SW 1271 (cell line): ENCODE data around the gene RBM44.
"Not testable (repeated sequence)": the region's sequence is repeated elsewhere in the genome, so short reads cannot be mapped to it uniquely, and the experiment has no call there.

Source experiments
- DNase-seq, 2 experiments: peaks; one replicate each; lab custom pipeline; 2025; lab: John Stamatoyannopoulos, UW

Gene RBM44, protein sequence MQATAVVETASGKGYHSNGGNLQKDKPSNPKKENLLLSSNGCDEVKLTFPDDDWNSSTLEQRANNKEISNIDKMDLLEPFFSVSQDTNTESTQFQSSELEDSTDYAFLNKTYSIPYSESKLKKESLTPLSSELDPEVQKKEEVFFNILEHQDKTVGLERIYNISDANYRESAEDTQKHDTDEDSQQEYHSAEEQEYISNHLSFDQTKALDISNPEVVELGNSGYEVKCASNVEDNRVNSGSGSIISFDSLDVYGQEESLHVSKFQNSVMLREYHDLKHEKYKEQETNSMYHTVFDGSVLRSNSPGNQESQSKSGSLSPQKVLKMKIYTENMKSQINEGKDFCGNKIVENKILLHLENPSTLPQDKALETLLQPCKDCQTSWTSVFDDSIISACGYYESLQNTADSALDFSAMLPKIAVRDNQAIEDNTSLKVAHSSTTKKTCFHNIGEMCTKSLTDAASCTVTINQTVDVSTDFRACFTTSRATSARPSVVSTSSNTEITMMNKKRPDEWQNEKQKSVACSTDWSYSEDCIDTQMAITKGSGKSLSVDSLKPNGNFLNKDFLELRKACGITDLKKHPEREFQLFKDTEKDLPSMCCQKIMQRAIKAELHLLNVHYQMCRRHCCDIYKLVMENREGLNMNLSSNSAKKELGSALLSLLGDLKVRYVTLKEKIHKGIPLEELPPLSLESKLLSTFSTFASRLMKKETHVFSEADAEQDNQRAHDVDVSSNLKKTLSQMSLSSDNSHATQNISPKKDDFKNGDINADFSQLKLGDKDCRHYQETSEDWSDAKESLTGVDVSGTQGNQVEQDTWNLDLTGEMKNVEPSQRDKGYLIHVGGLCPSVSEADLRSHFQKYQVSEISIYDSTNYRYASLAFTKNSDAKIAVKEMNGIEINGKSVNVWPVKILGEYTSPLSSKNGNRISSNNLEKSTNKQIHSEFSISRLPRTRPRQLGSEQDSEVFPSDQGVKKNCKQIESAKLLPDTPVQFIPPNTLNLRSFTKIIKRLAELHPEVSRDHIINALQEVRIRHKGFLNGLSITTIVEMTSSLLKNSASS

GRCh38 chr2:237798236-237799059, at the start of gene RBM44:
TSS of gene RBM44 (plus strand) at chr2:237798779. CDS start at chr2:237813610, 14,831 bp downstream.
- DNase-seq = no peak

GRCh38 chr2:237749002-237749401, 49.6 kb upstream of the RBM44 start:
- no peak for DNase-seq

GRCh38 chr2:237749961-237750360, 48.6 kb upstream of the RBM44 start:
- DNase-seq = no peak

- DNase-seq = not testable (repeated sequence)
Observed at GRCh38 chr2:237750441-237750840, 48.1 kb upstream of the RBM44 start.

DNA sequence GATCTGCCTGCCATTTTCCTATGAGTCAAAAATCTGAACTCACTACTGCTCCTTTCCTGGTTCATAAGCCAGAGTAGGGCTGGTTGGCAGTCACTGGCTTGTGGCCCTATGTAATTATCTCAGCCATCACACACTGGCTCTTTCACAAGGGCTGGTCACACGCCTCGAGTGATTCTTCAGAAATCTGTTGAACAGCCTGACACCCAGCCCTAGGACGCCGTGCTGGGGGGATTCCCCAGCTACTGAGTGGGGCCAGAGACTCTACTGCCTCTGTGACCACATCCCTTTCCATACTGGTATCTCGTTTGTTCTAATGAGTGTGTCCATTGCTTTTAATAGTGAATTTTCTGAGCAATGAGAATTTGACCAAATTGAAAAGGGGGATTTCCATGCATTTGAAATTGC, 45.8 kb upstream of the RBM44 start:
- no peak for DNase-seq

GRCh38 chr2:237754182-237754581, 44.4 kb upstream of the RBM44 start:
- DNase-seq = no peak

DNA sequence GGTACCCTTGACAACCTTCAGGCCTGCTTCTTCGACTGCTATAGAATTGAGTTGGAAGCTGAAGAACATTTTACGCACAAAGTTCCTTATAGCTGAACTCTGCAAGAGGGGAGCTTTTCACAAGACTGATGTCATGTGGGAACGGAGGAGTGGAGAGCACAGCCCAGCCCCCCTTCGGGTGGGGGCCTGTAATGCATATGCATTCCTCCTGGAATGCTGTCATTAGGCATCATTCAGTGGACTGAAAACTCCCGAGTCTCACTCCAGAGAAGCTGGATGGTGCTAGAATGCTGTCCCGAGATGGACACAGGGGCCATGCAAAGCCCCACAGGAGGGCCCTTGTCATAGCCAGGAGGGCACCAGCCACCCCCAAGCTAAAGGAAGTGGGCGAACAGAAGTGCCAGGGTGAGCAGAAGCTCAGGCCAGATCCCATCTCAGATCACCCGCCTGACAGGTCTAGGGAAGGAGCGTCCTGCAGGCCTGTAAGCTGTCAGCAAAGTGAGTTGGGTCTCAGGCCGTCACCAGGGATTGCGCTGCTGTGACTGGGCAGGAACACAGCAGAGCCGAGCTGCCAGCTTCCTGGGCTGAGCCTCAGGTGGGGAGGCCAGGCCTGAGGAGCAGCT, 43.8 kb upstream of the RBM44 start:
- no peak for DNase-seq

DNA sequence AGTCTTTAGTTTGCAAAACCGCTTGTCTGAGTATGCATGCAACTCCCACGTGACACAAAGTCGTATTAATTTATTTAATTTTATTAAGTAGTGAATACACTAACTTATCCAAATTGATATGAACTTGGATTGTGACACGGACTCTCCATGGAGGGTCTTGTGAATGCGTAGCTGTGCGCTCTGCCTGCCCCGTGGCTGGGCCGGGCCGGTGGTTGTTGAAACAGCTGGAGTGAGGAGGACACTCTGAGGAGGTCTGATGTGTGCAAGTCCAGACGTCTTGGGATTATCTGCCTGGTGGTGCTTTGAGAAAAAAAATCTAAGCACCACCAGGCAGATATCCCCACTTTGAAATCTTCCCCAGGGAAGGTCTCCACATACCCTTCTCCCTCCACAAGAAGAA, 41.0 kb upstream of the RBM44 start:
- no peak for DNase-seq

GRCh38 chr2:237758185-237758584, 40.4 kb upstream of the RBM44 start:
- DNase-seq = no peak

- no peak for DNase-seq
Observed at GRCh38 chr2:237759176-237759575, 39.4 kb upstream of the RBM44 start.

DNA sequence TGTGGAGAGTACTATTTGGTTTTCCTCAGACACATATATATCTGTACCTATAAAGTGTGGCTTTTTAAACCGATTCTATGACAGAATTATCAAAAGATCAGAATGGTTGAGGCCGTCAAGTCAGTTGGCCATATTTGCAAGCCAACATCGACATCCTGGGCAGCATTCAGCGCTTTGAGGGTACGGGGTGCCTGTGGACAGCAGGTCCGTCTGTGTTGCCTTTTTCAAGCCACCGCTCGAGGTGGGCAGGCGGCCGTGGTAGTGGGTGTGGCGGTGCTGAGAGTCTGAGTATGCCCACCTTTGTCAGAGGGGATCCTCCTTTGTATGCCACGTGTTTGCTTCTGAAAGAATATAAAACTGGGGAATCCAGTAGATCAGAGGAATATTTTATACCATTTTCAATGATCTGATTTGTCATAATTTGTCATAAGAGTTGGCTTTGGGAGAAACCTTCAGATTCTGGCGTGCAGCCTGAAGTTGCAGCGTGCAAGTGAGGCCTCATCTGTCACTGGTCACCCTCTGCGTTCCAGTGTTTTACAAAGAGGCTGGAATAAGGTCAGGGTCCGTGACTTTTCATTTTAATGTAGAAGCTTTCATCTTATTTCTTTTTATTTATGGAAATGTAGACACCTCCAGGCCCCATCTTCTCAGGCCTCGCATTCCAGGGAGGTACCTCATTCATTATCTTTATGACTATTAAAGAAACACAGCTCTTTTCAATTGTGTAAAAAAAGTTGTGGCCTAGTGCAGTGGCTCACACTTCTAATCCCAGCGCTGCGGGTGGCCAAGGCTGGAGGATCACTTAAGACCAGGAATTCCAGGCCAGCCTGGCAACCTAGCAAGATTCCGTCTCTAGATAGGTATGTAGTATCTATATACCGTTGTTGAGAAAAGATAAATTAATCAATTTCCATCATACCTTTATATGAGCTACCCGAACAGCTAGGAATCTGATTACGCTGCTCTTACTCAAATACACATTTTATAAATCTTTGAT, 37.8 kb upstream of the RBM44 start:
- no peak for DNase-seq

DNA sequence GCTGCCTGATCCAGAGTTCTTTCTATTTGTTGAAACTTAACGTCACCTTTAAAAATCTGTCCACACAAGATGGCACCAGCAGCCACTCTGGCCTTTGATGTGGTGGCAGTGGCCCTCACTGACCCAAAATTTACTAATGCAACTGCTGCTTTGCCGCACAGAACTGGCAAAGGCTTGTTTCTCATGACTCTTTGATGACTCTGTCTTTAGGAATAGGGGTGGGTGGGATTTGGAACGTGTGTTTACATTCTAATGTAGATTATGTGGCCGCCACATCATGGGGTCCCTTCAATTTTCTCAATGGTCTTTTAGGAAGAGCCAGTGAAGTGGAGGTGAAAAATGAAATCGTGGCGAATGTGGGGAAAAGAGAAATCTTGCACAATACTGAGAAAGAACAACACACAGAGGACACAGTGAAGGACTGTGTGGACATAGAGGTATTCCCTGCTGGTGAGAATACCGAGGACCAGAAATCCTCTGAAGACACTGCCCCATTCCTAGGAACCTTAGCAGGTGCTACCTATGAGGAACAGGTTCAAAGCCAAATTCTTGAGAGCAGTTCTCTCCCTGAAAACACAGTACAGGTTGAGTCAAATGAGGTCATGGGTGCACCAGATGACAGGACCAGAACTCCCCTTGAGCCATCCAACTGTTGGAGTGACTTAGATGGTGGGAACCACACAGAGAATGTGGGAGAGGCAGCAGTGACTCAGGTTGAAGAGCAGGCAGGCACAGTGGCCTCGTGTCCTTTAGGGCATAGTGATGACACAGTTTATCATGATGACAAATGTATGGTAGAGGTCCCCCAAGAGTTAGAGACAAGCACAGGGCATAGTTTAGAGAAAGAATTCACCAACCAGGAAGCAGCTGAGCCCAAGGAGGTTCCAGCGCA, 36.0 kb upstream of the RBM44 start:
- not testable (repeated sequence) for DNase-seq

GRCh38 chr2:237763812-237764211, 34.8 kb upstream of the RBM44 start:
- DNase-seq = no peak

GRCh38 chr2:237765122-237765521, 33.5 kb upstream of the RBM44 start:
- not testable (repeated sequence) for DNase-seq

DNA sequence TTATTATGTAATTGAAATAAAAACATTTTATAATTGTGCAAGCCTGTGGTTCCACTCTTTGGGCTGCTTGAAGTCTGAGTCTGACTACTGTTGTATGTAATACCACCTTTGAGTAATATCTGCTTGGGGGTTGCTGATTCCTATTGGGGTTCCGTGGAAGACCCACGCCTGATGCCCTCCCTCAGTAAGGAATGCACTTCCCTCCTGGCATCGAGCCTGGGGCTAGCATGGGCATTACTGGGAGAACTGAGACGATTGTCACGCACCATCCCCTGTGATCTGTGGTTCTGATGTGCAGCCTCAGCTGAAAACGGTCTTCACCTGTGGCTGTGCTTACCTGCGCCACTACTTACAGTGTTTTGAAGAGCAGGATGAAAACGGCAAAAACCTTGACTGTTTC, 32.7 kb upstream of the RBM44 start:
- DNase-seq = no peak

DNA sequence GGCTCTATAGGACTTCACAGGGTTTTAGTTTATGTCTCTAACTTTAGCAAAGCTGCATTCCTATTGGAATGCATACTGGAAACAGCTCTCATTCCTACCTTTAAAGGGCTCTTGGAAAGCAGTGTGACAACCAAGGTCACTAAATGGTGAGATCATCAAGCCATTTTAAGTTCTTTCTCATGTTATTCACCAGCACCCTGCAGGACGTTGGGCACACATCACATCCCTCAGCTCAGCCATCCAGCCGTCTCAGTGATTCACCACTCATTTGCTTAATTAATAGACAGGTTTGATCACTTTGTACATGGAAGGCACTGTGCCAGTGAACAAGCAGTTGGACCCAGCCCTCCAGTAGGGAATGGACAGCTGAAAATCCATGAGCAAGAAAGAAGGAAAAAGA, 32.2 kb upstream of the RBM44 start:
- DNase-seq = no peak

- DNase-seq = no peak
Observed at GRCh38 chr2:237772513-237772912, 26.1 kb upstream of the RBM44 start.

DNA sequence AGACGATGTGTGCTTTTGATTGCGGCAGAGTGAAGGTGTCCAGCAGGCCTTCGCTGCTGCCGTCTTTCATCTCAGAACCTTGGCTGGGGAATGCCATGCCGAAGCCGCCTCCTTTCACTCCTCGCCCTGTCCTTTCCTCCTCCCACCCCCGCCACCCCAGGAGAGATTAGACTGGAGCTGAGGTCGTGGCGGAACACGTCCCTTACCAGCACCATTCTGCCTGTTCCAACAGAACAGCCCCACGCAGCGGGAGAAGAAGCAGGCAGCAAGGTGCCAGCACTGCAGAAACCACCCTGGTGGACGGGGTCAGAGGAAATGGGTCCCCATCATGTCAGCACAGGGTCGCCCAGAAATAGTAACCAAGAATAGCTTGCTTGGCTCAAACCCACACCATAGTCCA, 24.8 kb upstream of the RBM44 start:
- no peak for DNase-seq
